Measurements from ENCODE around the gene RNASE13. TPM values are rescaled to one million over a fixed set of nuclear protein-coding genes. Genes with fewer than 3 reads are reported as not detected.
A peak's percentile ranks its signal among the peaks of the same experiment; 100 is the strongest.

RNASE13 gene
- total RNA-seq, 2 experiments from 2014 or later, result not detected

DNA sequence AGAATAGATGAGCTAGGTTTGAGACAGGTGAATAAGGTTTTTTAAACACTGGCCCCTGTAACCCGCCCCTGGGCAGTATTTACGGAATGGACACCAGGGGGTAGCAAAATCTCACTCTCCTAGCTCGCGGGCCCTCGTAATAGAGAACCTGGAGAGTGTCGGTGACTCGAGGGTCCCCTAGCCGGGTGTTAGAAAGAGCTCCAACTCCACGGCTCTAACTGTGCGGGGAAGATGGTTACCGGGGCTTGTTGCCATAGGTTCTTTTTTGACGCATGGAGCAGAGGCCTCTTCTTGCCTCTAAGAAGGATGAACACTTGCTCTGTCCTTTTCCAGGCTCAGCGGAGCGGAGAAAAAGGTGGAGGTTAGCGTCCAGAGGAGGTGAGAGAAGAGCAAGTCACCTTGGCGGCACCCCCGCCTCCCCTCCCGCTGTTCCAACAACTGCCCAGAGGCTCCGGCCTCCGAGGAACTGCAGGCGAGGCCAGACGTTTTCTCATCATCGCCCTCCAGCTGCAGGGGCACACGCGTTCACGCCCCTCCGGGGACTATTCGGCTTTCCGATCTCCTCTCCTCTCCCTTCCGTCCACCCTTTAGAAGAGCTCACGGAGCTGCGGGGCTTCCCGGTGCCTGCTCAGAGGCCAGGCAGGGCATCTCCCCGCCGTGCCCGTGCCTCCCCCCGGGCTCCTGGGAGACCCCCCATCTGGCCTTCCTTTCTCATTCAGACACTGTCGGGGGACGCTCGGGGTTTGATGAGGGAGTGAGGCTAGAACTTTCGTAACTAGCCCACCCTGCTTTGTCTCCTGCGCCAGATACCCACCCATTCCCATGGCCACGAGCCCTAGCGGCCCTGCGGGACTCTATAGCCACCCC, 34.1 kb upstream of the RNASE13 start:
- TF ChIP-seq, protein P1, sequence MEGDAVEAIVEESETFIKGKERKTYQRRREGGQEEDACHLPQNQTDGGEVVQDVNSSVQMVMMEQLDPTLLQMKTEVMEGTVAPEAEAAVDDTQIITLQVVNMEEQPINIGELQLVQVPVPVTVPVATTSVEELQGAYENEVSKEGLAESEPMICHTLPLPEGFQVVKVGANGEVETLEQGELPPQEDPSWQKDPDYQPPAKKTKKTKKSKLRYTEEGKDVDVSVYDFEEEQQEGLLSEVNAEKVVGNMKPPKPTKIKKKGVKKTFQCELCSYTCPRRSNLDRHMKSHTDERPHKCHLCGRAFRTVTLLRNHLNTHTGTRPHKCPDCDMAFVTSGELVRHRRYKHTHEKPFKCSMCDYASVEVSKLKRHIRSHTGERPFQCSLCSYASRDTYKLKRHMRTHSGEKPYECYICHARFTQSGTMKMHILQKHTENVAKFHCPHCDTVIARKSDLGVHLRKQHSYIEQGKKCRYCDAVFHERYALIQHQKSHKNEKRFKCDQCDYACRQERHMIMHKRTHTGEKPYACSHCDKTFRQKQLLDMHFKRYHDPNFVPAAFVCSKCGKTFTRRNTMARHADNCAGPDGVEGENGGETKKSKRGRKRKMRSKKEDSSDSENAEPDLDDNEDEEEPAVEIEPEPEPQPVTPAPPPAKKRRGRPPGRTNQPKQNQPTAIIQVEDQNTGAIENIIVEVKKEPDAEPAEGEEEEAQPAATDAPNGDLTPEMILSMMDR (IDR thresholded peaks at IDR 0.05), result peak; percentile 49

DNA sequence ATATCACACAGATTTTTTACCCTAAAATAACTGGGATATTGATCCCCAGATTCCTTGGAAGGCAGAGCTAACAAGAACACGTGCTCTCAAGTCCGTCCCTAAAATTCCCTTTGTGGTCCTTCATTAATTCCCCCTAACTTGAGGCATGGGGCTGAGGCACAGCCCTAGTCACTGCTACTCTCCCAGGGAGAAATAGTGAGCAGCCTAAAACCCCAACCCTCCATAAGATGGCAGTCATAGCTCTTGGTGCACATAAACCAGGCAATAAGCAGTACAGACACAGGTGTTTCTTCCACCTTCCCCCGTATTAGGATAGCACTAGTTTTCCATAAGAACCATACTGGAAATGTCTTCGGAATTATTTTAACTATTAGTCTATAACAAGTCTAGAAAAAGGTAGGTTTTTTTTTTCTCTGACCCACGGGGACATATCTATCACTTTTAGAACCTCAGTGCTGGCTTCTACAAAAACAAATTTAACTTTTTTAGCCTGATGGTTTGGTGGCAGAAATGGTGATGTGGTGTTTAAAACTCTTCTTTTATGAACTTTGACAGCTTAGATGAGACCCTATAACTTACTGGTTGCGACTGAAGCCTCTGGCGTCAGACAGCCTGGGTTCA, 32.4 kb upstream of the RNASE13 start:
- TF ChIP-seq, protein P1 (IDR thresholded peaks at IDR 0.05), result no peak
- Mint-ChIP-seq H3K27me3 (peaks cover 58% of the 10 kb centered on the region), H3K27ac (no peak overlapping the region), H3K4me3 (no peak overlapping the region), H3K4me1 (ENCODE audit: low read depth) (peaks cover 29% of the 10 kb centered on the region), H3K9me3 (no peaks in the 10 kb centered on the region), H3K36me3 (ENCODE audit: low read depth) (no peaks in the 10 kb centered on the region)
- intact Hi-C loops (cut with micrococcal nuclease), result no loop called here
- CTCF ChIA-PET, result interaction anchor here (1.0 to 5.3 kb wide), 10 partner anchors 17 to 96 kb away, joined by 3 to 121 read pairs (median 18); partner anchors contain the start of genes SLC39A2 and TMEM253
- no peak for ATAC-seq
- POLR2A ChIA-PET, result interaction anchor here (1.0 to 1.2 kb wide), 2 partner anchors 31 to 38 kb away, joined by 3 to 4 read pairs; no protein-coding TSS in a partner anchor
- no peak for DNase-seq

More for the DNA sequence above, 34.1 kb upstream of the RNASE13 start:
- Mint-ChIP-seq H3K36me3 (ENCODE audit: low read depth) (no peaks in the 10 kb centered on the region), H3K9me3 (no peaks in the 10 kb centered on the region), H3K4me3 (peak overlapping the region; percentile 62), H3K27ac (no peak overlapping the region), H3K4me1 (ENCODE audit: low read depth) (peaks cover 31% of the 10 kb centered on the region), H3K27me3 (peaks cover 64% of the 10 kb centered on the region)
- DNase-seq (peak; percentile 74), ATAC-seq (peak; percentile 63)
- ChIA-PET CTCF (interaction anchor here (0.6 to 5.3 kb wide), 21 partner anchors 9 to 97 kb away, joined by 3 to 121 read pairs (median 5); partner anchors contain the start of genes TMEM253 and TPPP2), POLR2A (interaction anchor here (0.6 to 1.6 kb wide), 2 partner anchors 27 to 29 kb away, joined by 3 to 6 read pairs; no protein-coding TSS in a partner anchor)
- intact Hi-C loops (cut with micrococcal nuclease), result loop anchor here (2.0 kb wide), 1 partner anchor 38 kb away; no protein-coding TSS in a partner anchor

GRCh38 chr14:21063479-21063878, 28.9 kb upstream of the RNASE13 start:
- H3K9me3 Mint-ChIP-seq, result no peaks in the 10 kb centered on the region
- TF ChIP-seq, protein P1 (IDR thresholded peaks at IDR 0.05), result no peak

DNA sequence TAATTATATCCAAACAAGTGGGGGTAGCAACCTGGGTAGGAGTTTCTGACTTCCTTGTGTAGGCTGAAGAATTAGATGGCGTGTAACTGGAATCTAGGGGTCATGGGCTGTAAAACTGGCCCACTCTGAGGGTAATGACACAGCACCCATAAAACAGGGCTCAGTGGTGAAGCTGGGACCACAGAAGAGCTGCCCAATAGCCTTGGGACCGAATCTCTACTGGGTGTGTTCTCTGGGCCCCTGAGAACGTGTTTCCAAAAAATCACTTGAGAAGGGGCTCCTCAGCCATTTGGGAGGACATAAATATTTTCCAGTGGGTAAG, 26.7 kb upstream of the RNASE13 start:
- ChIA-PET POLR2A (no interaction called here), CTCF (interaction anchor here (0.9 to 2.9 kb wide), 5 partner anchors 28 to 47 kb away, joined by 3 to 13 read pairs (median 9); no protein-coding TSS in a partner anchor)
- intact Hi-C loops (cut with micrococcal nuclease), result no loop called here
- Mint-ChIP-seq H3K4me3 (no peak overlapping the region), H3K36me3 (ENCODE audit: low read depth) (no peaks in the 10 kb centered on the region), H3K9me3 (no peaks in the 10 kb centered on the region), H3K27me3 (peaks cover 25% of the 10 kb centered on the region), H3K27ac (no peak overlapping the region), H3K4me1 (ENCODE audit: low read depth) (no peaks in the 10 kb centered on the region)
- no peak for ATAC-seq
- TF ChIP-seq, protein P1 (IDR thresholded peaks at IDR 0.05), result no peak
- no peak for DNase-seq

More at GRCh38 chr14:21063479-21063878, 28.9 kb upstream of the RNASE13 start:
- ATAC-seq (no peak), DNase-seq (no peak)
- H3K36me3 Mint-ChIP-seq (ENCODE audit: low read depth), result no peaks in the 10 kb centered on the region
- peaks cover under 1% of the 10 kb centered on the region for H3K4me1 Mint-ChIP-seq (ENCODE audit: low read depth)
- H3K27ac Mint-ChIP-seq, result no peak overlapping the region
- no peak overlapping the region for H3K4me3 Mint-ChIP-seq
- intact Hi-C loops (cut with micrococcal nuclease), result no loop called here
- H3K27me3 Mint-ChIP-seq, result peaks cover 40% of the 10 kb centered on the region
- ChIA-PET POLR2A (interaction anchor here (0.5 kb wide), 1 partner anchor 289 kb away, joined by 3 read pairs; no protein-coding TSS in a partner anchor), CTCF (interaction anchor here (0.8 to 1.1 kb wide), 2 partner anchors 29 to 41 kb away, joined by 3 read pairs; no protein-coding TSS in a partner anchor)
